Skeletal muscle tissue (tissue), 4 donors: ENCODE measurements around the gene CDC42EP2. TPM values are rescaled to one million over a fixed set of nuclear protein-coding genes. Genes with fewer than 3 reads are reported as not detected.

ENCODE experiments used
- H3K27ac ChIP-seq: one replicate; pipeline ENCODE4 v1.7.0; 2013; ENCODE audit warnings: mild to moderate bottlenecking, low read depth, low read length, inconsistent platforms
- H3K27me3 ChIP-seq, 3 donors: one replicate each; pipeline ENCODE4 v1.7.0; 2013; ENCODE audit warnings: low read length in 3 of 3; ENCODE audit not compliant: control insufficient read depth in 3 of 3, insufficient read depth in 3 of 3
- H3K36me3 ChIP-seq, 3 donors: one replicate each; pipeline ENCODE4 v1.7.0; 2013; ENCODE audit warnings: low read length in 3 of 3; ENCODE audit not compliant: control insufficient read depth in 3 of 3, insufficient read depth in 3 of 3
- H3K4me1 ChIP-seq, 3 donors: one replicate each; pipeline ENCODE4 v1.7.0; 2013; ENCODE audit warnings: low read length in 3 of 3, mild to moderate bottlenecking in 3 of 3; ENCODE audit not compliant: control insufficient read depth in 3 of 3, insufficient read depth in 3 of 3
- H3K4me3 ChIP-seq, 3 donors: one replicate each; pipeline ENCODE4 v1.7.0; 2013; ENCODE audit warnings: low read length in 3 of 3
- H3K9ac ChIP-seq, 3 donors: one replicate each; pipeline ENCODE4 v1.7.0; 2013; ENCODE audit warnings: low read length in 3 of 3, mild to moderate bottlenecking in 3 of 3, moderate library complexity in 2 of 3, low read depth in 1 of 3
- H3K9me3 ChIP-seq, 3 donors: one replicate each; pipeline ENCODE4 v1.7.0; 2013; ENCODE audit warnings: low read length in 3 of 3; ENCODE audit not compliant: control insufficient read depth in 3 of 3
- total RNA-seq: library from RNA; depleted of rRNA; stranded (reverse); fragments of >200 nt; gene quantifications from one replicate; pipeline ENCODE4 v1.2.3, GENCODE V29; 2014
- donor health status: Osteomylitis.

CDC42EP2 gene
- total RNA-seq, 1 donor from 2014 or later, result 19.3 TPM

- Histone ChIP-seq H3K4me3 (peak overlapping the region in 2 of 3 donors; percentile 6 to 24), H3K9ac (peak overlapping the region; percentile 27 to 72 (median 66)), H3K36me3 (no peaks in the 10 kb centered on the region), H3K27me3 (no peaks in the 10 kb centered on the region), H3K9me3 (no peaks in the 10 kb centered on the region), H3K27ac (peak overlapping the region; percentile 92), H3K4me1 (peaks cover 26 to 54% (median 44%) of the 10 kb centered on the region in 3 donors)
These were observed 56.0 kb downstream of the CDC42EP2 start for GRCh38 chr11:65370659-65371049.

Other genes starting within 250 kb of the CDC42EP2 start
- 1.0 TPM for gene CDCA5, start 230.8 kb upstream of the CDC42EP2 start, total RNA-seq
- 22.4 TPM for gene ZFPL1, start 230.6 kb upstream of the CDC42EP2 start, total RNA-seq
- gene VPS51, start 218.7 kb upstream of the CDC42EP2 start, total RNA-seq, result 166 TPM
- 8.4 TPM for gene TM7SF2, start 203.0 kb upstream of the CDC42EP2 start, total RNA-seq
- gene ZNHIT2, start 197.2 kb upstream of the CDC42EP2 start, total RNA-seq, result 4.2 TPM
- 292 TPM for gene FAU, start 192.7 kb upstream of the CDC42EP2 start, total RNA-seq
- 21.4 TPM for gene MRPL49, start 192.5 kb upstream of the CDC42EP2 start, total RNA-seq
- gene SYVN1, start 180.3 kb upstream of the CDC42EP2 start, total RNA-seq, result 19.8 TPM
- gene SPDYC, start 144.6 kb upstream of the CDC42EP2 start, total RNA-seq, result not detected
- 75.2 TPM for gene CAPN1, start 132.9 kb upstream of the CDC42EP2 start, total RNA-seq
- 2.1 TPM for gene POLA2, start 52.9 kb upstream of the CDC42EP2 start, total RNA-seq
- 24.5 TPM for gene DPF2, start 19.0 kb downstream of the CDC42EP2 start, total RNA-seq
- not detected for gene TIGD3, start 39.9 kb downstream of the CDC42EP2 start, total RNA-seq
- gene SLC25A45, start 67.8 kb downstream of the CDC42EP2 start, total RNA-seq, result 3.7 TPM
- gene FRMD8, start 71.8 kb downstream of the CDC42EP2 start, total RNA-seq, result 8.4 TPM
- 26.1 TPM for gene NEAT1, start 107.9 kb downstream of the CDC42EP2 start, total RNA-seq
- gene MALAT1, start 184.2 kb downstream of the CDC42EP2 start, total RNA-seq, result 7,794 TPM
- 36.0 TPM for gene SCYL1, start 210.2 kb downstream of the CDC42EP2 start, total RNA-seq
- 32.9 TPM for gene LTBP3, start 243.5 kb downstream of the CDC42EP2 start, total RNA-seq